Smooth muscle cell (in vitro differentiated cells): Measurements from ENCODE around the gene HS6ST2. TPM values are rescaled to one million over a fixed set of nuclear protein-coding genes. Genes with fewer than 3 reads are reported as not detected.

ENCODE experiments used
- DNase-seq: peaks from one replicate; lab custom pipeline; 2025; ENCODE audit not compliant: unreplicated experiment; lab: John Stamatoyannopoulos, UW
- H2AFZ ChIP-seq: fragments of 200-600 bp; sonication (generic); 2 replicates; pipeline ENCODE4 v1.6.0; 2016; ENCODE audit warnings: antibody characterized with exemption, low read depth, mild to moderate bottlenecking
- H3F3A ChIP-seq: fragments of 200-600 bp; sonication (generic); 2 replicates; pipeline ENCODE4 v1.6.0; 2017; ENCODE audit warnings: antibody characterized with exemption, low read depth
- H3K27ac ChIP-seq: fragments of 200-600 bp; sonication (generic); 2 replicates; pipeline ENCODE4 v1.5.1; 2016; ENCODE audit warnings: low read depth, mild to moderate bottlenecking
- H3K27me3 ChIP-seq: fragments of 200-600 bp; sonication (generic); 2 replicates; pipeline ENCODE4 v1.6.1; 2016; ENCODE audit warnings: low read depth, mild to moderate bottlenecking
- H3K36me3 ChIP-seq: fragments of 200-600 bp; sonication (generic); 2 replicates; pipeline ENCODE4 v1.5.1; 2016; ENCODE audit warnings: low read depth
- H3K4me1 ChIP-seq: fragments of 200-600 bp; sonication (generic); 2 replicates; pipeline ENCODE4 v1.5.1; 2016; ENCODE audit warnings: low read depth
- H3K4me2 ChIP-seq: fragments of 200-600 bp; sonication (generic); 2 replicates; pipeline ENCODE4 v1.6.0; 2016; ENCODE audit warnings: mild to moderate bottlenecking
- H3K4me3 ChIP-seq: fragments of 200-600 bp; sonication (generic); 2 replicates; pipeline ENCODE4 v1.5.1; 2016; ENCODE audit warnings: mild to moderate bottlenecking
- H3K79me2 ChIP-seq: fragments of 200-600 bp; sonication (generic); 2 replicates; pipeline ENCODE4 v1.6.0; 2016; ENCODE audit warnings: low read depth, mild to moderate bottlenecking
- H3K9ac ChIP-seq: fragments of 200-600 bp; sonication (generic); 2 replicates; pipeline ENCODE4 v1.6.0; 2016; ENCODE audit warnings: low read depth
- H3K9me3 ChIP-seq: fragments of 200-600 bp; sonication (generic); replicated peaks from 2 replicates; pipeline ENCODE4 v1.5.1; 2016; ENCODE audit warnings: low read depth
- H4K20me1 ChIP-seq: fragments of 200-600 bp; sonication (generic); 2 replicates; pipeline ENCODE4 v1.6.0; 2016; ENCODE audit warnings: low read depth
- WGBS: methylation state at CpG from one replicate; pipeline ENCODE4 v1.1.7; 2016; ENCODE audit warnings: low lambda C conversion rate; 5-methylcytosine and 5-hydroxymethylcytosine counted together
- polyA plus RNA-seq: library from polyadenylated mRNA; unstranded; fragments of >200 nt; fragmentation: Nextera tagmentation; extraction: Ambion mirVana; gene quantifications from 2 replicates; pipeline ENCODE4 v1.2.1, GENCODE V29; 2016
- total RNA-seq: library from RNA; depleted of rRNA; stranded (reverse); fragments of >200 nt; gene quantifications from 2 replicates; pipeline ENCODE4 v1.2.3, GENCODE V29; 2014
- TF ChIP-seq, protein P1 (sequence below): fragments of 200-600 bp; sonication (generic); IDR thresholded peaks from 2 replicates; pipeline ENCODE4 v1.5.1; 2017; ENCODE audit warnings: borderline replicate concordance, mild to moderate bottlenecking, antibody characterized with exemption; ENCODE audit not compliant: insufficient read depth, poor library complexity, severe bottlenecking

Gene HS6ST2
- total and polyA plus RNA-seq, 2 experiments from 2014 or later: 12.7 to 13.3 TPM

GRCh38 chrX:132774010-132774714 is 184.3 kb downstream of the HS6ST2 start:
- no peak overlapping the region for H2AFZ ChIP-seq
- H3K9me3 ChIP-seq: no peaks in the 10 kb centered on the region
- no peaks in the 10 kb centered on the region for H3K36me3 ChIP-seq
- no peaks in the 10 kb centered on the region for H3K27me3 ChIP-seq
- H4K20me1 ChIP-seq: no peaks in the 10 kb centered on the region
- H3K4me1 ChIP-seq: peaks cover 8% of the 10 kb centered on the region
- no peaks in the 10 kb centered on the region for H3K79me2 ChIP-seq
- H3K9ac ChIP-seq: no peak overlapping the region
- H3K4me3 ChIP-seq: no peak overlapping the region
- H3K4me2 ChIP-seq: peak overlapping the region; percentile 67
- H3F3A ChIP-seq: no peaks in the 10 kb centered on the region
- DNase-seq: no peak
- 38% methylated on average over 5 of the region's 5 CpGs for WGBS
- TF ChIP-seq, protein P1, sequence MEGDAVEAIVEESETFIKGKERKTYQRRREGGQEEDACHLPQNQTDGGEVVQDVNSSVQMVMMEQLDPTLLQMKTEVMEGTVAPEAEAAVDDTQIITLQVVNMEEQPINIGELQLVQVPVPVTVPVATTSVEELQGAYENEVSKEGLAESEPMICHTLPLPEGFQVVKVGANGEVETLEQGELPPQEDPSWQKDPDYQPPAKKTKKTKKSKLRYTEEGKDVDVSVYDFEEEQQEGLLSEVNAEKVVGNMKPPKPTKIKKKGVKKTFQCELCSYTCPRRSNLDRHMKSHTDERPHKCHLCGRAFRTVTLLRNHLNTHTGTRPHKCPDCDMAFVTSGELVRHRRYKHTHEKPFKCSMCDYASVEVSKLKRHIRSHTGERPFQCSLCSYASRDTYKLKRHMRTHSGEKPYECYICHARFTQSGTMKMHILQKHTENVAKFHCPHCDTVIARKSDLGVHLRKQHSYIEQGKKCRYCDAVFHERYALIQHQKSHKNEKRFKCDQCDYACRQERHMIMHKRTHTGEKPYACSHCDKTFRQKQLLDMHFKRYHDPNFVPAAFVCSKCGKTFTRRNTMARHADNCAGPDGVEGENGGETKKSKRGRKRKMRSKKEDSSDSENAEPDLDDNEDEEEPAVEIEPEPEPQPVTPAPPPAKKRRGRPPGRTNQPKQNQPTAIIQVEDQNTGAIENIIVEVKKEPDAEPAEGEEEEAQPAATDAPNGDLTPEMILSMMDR: no peak
- H3K27ac ChIP-seq: peak overlapping the region; percentile 73

DNA sequence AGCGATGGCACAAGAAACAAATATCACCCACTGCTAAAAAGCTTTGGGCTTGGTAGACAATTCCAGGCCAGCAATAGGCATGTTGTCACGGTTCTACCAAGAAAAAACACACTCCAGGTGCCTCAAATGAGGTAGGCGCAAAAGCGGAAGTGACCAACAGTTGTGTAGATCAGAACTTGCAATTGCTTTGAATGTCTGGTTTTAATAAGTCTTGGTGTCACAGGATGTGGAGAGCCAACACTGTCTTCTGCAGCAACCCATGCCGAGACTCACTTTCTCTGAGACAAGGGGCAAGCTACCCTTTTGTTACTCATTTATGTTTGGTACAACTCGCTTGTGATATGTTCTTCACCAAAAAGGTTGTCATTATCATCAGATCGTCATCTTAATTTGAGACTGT is 188.8 kb downstream of the HS6ST2 start:
- Histone ChIP-seq H3K9ac (no peak overlapping the region), H3K79me2 (no peaks in the 10 kb centered on the region), H3K27ac (no peak overlapping the region), H2AFZ (no peak overlapping the region), H3K36me3 (no peaks in the 10 kb centered on the region), H3K4me2 (no peak overlapping the region), H3F3A (no peaks in the 10 kb centered on the region), H3K4me3 (no peak overlapping the region), H3K9me3 (no peaks in the 10 kb centered on the region), H4K20me1 (no peaks in the 10 kb centered on the region), H3K27me3 (no peaks in the 10 kb centered on the region), H3K4me1 (no peaks in the 10 kb centered on the region)
- no peak for DNase-seq
- 81% methylated on average over 7 of the region's 7 CpGs for WGBS
- TF ChIP-seq, protein P1: no peak

DNA sequence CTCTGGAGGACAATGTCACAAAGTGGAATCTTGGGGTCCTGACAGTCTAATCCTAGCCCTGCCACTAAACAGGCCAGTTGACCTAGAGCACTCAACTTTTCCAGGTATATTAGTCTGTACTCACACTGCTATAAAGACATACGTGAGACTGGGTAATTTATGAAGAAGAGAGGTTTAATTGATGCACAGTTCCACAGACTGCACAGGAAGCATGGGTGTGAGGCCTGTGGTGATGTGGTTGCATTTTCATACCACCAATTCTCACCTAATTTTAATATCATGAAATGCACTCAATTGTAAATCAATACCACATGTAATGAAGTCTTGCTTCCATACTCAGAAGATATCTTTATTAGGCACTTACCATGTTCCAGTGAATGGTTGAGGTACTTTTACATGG is 192.0 kb downstream of the HS6ST2 start:
- no peaks in the 10 kb centered on the region for H3K27me3 ChIP-seq
- TF ChIP-seq, protein P1: no peak
- no peak overlapping the region for H3K9ac ChIP-seq
- no peaks in the 10 kb centered on the region for H3K36me3 ChIP-seq
- no peaks in the 10 kb centered on the region for H3K9me3 ChIP-seq
- H3K4me2 ChIP-seq: no peak overlapping the region
- H3F3A ChIP-seq: no peaks in the 10 kb centered on the region
- H2AFZ ChIP-seq: no peak overlapping the region
- H3K27ac ChIP-seq: no peak overlapping the region
- no peaks in the 10 kb centered on the region for H3K79me2 ChIP-seq
- H4K20me1 ChIP-seq: no peaks in the 10 kb centered on the region
- H3K4me3 ChIP-seq: no peak overlapping the region
- 71% methylated on average over 1 of the region's 1 CpG for WGBS
- DNase-seq: no peak
- no peaks in the 10 kb centered on the region for H3K4me1 ChIP-seq

GRCh38 chrX:132763528-132763927 is 194.9 kb downstream of the HS6ST2 start:
- Histone ChIP-seq H3K27me3 (no peaks in the 10 kb centered on the region), H4K20me1 (no peaks in the 10 kb centered on the region), H3K4me2 (no peak overlapping the region), H3K9ac (no peak overlapping the region), H3K4me3 (no peak overlapping the region), H3F3A (no peaks in the 10 kb centered on the region), H3K9me3 (no peaks in the 10 kb centered on the region), H3K79me2 (no peaks in the 10 kb centered on the region), H2AFZ (no peak overlapping the region), H3K4me1 (no peaks in the 10 kb centered on the region), H3K27ac (no peak overlapping the region), H3K36me3 (no peaks in the 10 kb centered on the region)
- WGBS: 44% methylated on average over 3 of the region's 3 CpGs
- TF ChIP-seq, protein P1: no peak
- DNase-seq: no peak
